ENCODE results near the gene CDK11B.
"Not testable (repeated sequence)": the region's sequence is repeated elsewhere in the genome, so short reads cannot be mapped to it uniquely, and the experiment has no call there.

GRCh38 chr1:1647567-1648241 is 11.1 kb downstream of the CDK11B start:
- TF ChIP-seq CTCF (IDR thresholded peaks at IDR 0.05); EZH2 (IDR thresholded peaks at IDR 0.05; ENCODE audit: borderline replicate concordance, insufficient read depth, low read depth, low read length, poor library complexity, severe bottlenecking): not testable (repeated sequence)

Data from B cell (primary cell).